HUES48 (cell line): Measurements from ENCODE around the gene RCBTB2.

ENCODE experiments used
- H3K27ac ChIP-seq: one replicate; pipeline ENCODE4 v1.7.0; 2013; ENCODE audit warnings: low read depth, low read length, inconsistent platforms
- H3K27me3 ChIP-seq: 2 replicates; pipeline ENCODE4 v1.6.1; 2013; ENCODE audit warnings: mild to moderate bottlenecking, low read length; ENCODE audit not compliant: control insufficient read depth, insufficient read depth
- H3K36me3 ChIP-seq: 2 replicates; pipeline ENCODE4 v1.6.1; 2013; ENCODE audit warnings: low read length; ENCODE audit not compliant: control insufficient read depth, insufficient read depth
- H3K4me1 ChIP-seq: 2 replicates; pipeline ENCODE4 v1.6.1; 2013; ENCODE audit warnings: mild to moderate bottlenecking, low read length; ENCODE audit not compliant: control insufficient read depth, insufficient read depth
- H3K4me3 ChIP-seq: 2 replicates; pipeline ENCODE4 v1.5.1; 2013; ENCODE audit warnings: mild to moderate bottlenecking, low read depth, low read length
- H3K9ac ChIP-seq: 2 replicates; pipeline ENCODE4 v1.6.1; 2013; ENCODE audit warnings: mild to moderate bottlenecking, low read depth, low read length, moderate library complexity
- H3K9me3 ChIP-seq: 2 replicates; pipeline ENCODE4 v1.6.1; 2013; ENCODE audit warnings: low read length; ENCODE audit not compliant: control insufficient read depth, insufficient read depth

The RCBTB2 gene

GRCh38 chr13:48561466-48562235, 28.8 kb upstream of the RCBTB2 start:
- H3K27me3 ChIP-seq, result no peaks in the 10 kb centered on the region
- H3K27ac ChIP-seq, result no peak overlapping the region
- H3K4me3 ChIP-seq, result no peak overlapping the region
- H3K4me1 ChIP-seq, result no peaks in the 10 kb centered on the region
- H3K9ac ChIP-seq, result no peak overlapping the region
- no peaks in the 10 kb centered on the region for H3K36me3 ChIP-seq
- no peaks in the 10 kb centered on the region for H3K9me3 ChIP-seq

DNA sequence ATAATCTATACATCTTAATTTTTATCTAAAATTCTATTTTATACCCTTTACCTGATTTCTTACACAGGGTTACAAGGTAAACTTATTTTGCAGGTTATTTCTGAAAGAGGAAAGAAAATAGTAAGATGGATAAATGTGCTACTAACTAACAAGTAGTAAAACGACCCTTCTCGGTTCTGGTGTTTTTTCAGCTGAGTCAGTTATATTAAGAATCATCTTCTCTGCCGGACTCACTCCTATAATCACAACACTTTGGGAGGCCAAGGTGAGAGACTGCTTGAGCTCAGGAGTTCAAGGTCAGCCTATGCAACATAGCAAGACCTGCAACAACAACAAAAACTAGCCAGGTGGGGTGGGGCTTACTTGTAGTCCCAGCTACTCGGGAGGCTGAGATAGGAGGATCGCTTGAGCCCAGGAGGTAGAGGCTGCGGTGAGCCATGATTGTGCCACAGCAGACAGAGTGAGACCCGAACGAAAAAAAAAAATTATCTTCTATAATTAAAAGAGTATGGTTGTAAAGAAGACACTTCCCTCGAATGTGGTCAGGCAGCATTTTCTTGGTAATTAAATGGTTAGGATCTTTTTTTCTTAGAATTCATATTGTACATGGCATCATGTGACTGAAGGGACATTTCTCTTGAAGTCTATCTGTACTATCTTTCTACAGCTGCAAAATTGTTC, 27.9 kb upstream of the RCBTB2 start:
- Histone ChIP-seq H3K27ac (no peak overlapping the region), H3K27me3 (no peaks in the 10 kb centered on the region), H3K4me3 (no peak overlapping the region), H3K36me3 (no peaks in the 10 kb centered on the region), H3K4me1 (no peaks in the 10 kb centered on the region), H3K9me3 (no peaks in the 10 kb centered on the region; the same call in 1 of the 2 replicates), H3K9ac (no peak overlapping the region)

DNA sequence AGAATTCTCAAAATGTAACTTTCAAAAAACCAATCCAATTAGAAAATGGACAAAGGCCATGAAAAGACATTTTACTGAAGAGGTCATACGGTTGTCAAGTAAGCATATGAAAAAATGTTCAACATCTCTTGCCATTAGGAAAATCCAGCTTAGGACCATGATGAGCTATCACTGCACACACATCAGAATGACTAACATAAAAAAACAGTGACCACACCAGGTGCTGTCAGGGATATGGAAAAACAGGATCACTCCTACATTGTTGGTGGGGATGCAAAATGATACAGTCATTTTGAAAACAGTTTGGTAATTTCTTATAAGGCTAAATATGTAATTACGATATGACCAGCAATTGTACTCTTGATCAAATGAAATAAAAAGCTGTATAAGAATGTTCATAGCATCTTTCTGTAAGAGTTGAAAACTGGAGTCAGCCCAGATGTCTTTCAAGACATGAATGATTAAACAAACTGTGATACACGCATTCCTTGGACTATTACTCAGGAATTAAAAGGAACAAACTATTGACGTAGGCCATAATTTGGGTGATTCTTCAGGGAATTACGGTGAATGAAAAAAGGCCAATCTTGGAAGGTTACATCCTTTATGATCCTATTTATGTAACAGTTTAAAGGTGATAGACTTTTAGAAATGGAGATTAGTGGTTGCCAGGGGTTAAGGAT, 26.9 kb upstream of the RCBTB2 start:
- Histone ChIP-seq H3K27me3 (no peaks in the 10 kb centered on the region), H3K4me1 (no peaks in the 10 kb centered on the region), H3K9ac (no peak overlapping the region), H3K9me3 (peaks cover 5% of the 10 kb centered on the region), H3K36me3 (no peaks in the 10 kb centered on the region), H3K27ac (no peak overlapping the region), H3K4me3 (no peak overlapping the region)

GRCh38 chr13:48556817-48557216, 23.9 kb upstream of the RCBTB2 start:
- peaks cover 10% of the 10 kb centered on the region for H3K9me3 ChIP-seq

GRCh38 chr13:48555441-48555840, 22.6 kb upstream of the RCBTB2 start:
- H3K4me3 ChIP-seq, result no peak overlapping the region
- H3K27me3 ChIP-seq, result no peaks in the 10 kb centered on the region
- no peaks in the 10 kb centered on the region for H3K36me3 ChIP-seq
- H3K27ac ChIP-seq, result no peak overlapping the region
- no peak overlapping the region for H3K9ac ChIP-seq
- H3K4me1 ChIP-seq, result no peaks in the 10 kb centered on the region
- peaks cover 24% of the 10 kb centered on the region for H3K9me3 ChIP-seq

More at GRCh38 chr13:48556817-48557216, 23.9 kb upstream of the RCBTB2 start:
- Histone ChIP-seq H3K27me3 (no peaks in the 10 kb centered on the region), H3K27ac (no peak overlapping the region), H3K4me3 (no peak overlapping the region), H3K4me1 (no peaks in the 10 kb centered on the region), H3K36me3 (no peaks in the 10 kb centered on the region), H3K9ac (no peak overlapping the region)

DNA sequence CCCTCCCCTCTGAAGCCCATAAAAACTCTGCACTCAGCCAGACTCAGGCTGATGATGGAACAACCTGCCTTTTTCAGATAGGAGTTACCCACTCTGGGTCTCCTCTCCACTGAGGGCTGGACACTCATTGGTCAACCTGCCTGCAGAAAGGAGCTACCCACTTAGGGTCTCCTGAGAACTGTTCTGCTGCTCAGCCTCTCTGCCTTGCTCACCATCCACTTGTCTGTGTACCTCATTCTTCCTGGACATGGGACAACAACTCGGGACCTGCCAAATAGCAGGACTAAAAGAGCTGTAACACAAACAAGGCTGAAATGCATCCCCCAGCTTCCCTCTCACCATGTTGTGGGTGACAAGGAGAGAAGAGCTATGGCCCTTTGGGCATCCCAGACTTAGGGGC, 18.4 kb upstream of the RCBTB2 start:
- no peak overlapping the region for H3K9ac ChIP-seq
- H3K4me1 ChIP-seq, result no peaks in the 10 kb centered on the region
- H3K9me3 ChIP-seq, result peaks cover 25% of the 10 kb centered on the region
- no peaks in the 10 kb centered on the region for H3K36me3 ChIP-seq
- no peaks in the 10 kb centered on the region for H3K27me3 ChIP-seq
- H3K4me3 ChIP-seq, result no peak overlapping the region
- no peak overlapping the region for H3K27ac ChIP-seq

DNA sequence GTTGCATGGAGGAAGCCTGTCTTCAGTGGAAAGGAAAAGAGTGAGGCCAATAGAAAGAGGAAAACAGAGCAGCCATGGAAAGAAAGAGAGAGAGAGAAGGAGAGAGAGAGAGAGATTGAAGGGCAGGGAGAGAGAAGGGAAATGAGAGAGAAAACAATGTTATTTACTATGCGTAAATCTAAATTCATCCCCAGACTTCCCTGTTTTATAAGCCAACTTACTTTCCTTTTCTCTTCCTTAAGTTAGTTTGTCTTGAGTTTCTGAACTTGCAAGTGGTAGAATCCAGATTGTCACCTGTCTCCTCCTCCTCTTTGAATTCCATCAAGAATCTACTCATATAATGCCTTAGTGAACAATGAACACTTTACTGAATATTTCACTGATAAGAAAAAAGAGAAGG, 16.8 kb upstream of the RCBTB2 start:
- Histone ChIP-seq H3K9me3 (peaks cover 20% of the 10 kb centered on the region), H3K27me3 (no peaks in the 10 kb centered on the region), H3K36me3 (no peaks in the 10 kb centered on the region), H3K9ac (no peak overlapping the region), H3K27ac (no peak overlapping the region), H3K4me3 (no peak overlapping the region), H3K4me1 (no peaks in the 10 kb centered on the region)

- H3K27ac ChIP-seq, result no peak overlapping the region
- no peaks in the 10 kb centered on the region for H3K27me3 ChIP-seq
- peaks cover under 1% of the 10 kb centered on the region; the same call in 1 of the 2 replicates for H3K4me1 ChIP-seq
These were observed 14.8 kb upstream of the RCBTB2 start for GRCh38 chr13:48547663-48548092.

DNA sequence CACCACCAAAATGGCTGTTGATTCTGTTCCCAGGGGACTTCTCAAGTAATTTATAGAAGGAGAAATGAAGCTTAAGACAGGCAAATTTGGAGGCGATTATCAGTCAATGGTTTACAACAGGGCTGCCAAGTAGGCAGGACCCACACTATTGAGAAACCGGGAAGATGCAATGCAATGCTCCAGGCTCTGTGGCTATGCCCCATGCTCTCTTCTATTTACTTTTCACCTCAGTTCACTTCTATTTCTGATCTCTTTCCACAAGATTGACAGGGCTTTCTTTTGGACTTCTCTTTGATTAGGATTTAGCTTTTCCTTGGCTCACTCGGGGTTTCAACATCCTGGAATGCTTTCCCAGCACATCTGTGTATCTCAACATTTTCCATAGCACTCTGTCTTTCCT, 12.7 kb upstream of the RCBTB2 start:
- Histone ChIP-seq H3K4me3 (no peak overlapping the region), H3K27me3 (no peaks in the 10 kb centered on the region), H3K4me1 (peaks cover 7% of the 10 kb centered on the region; the same call in 1 of the 2 replicates)

More at GRCh38 chr13:48547663-48548092, 14.8 kb upstream of the RCBTB2 start:
- H3K9ac ChIP-seq, result no peak overlapping the region
- no peak overlapping the region for H3K4me3 ChIP-seq
- peaks cover 20% of the 10 kb centered on the region for H3K9me3 ChIP-seq
- no peaks in the 10 kb centered on the region for H3K36me3 ChIP-seq

DNA sequence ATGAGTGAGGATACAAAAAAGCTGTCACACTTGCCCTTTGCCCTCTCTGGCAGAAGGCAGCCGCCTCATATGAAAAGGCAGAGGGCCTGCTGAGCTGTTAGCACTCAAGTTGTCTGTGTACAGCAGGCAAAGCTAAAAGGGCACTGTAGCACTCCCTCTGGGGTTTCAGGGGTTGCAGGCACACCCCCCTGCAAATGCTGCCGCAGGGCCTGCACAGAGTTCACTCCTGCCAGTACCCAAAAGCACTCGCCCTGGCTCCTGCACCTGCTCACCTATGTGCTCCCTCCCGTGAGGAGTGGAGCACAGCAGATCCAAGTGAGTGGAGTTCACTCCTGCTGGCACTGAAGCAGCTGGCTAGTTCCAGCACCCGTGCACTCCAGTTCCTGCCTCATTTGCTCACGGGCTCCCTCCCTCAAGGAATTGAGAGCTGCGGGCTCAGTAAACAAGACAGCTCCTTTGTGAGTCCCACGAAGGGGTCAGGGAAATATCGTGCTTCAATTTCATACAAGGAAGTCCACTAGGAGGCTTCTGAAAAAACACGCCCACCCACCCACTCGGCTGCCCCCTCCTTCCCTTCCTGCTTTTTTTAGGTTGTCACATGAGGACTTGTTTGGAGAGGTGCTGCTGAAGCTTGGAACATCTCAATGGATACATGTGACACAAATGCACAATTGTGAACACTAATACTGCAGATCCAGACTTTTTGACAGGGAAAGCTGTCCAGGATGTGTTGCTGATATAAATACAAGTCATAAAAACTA, 9.9 kb upstream of the RCBTB2 start:
- no peaks in the 10 kb centered on the region for H3K36me3 ChIP-seq
- no peak overlapping the region for H3K9ac ChIP-seq
- no peaks in the 10 kb centered on the region for H3K9me3 ChIP-seq
- no peak overlapping the region for H3K27ac ChIP-seq
- 0 out of 2 replicates have a peak overlapping the region, but pooled peaks have one; percentile 21 for H3K4me3 ChIP-seq
- no peaks in the 10 kb centered on the region for H3K27me3 ChIP-seq
- H3K4me1 ChIP-seq, result peaks cover 7% of the 10 kb centered on the region; the same call in 1 of the 2 replicates

More for the DNA sequence above, 12.7 kb upstream of the RCBTB2 start:
- no peak overlapping the region for H3K9ac ChIP-seq
- H3K9me3 ChIP-seq, result 0 out of 2 replicates have a peak, but pooled peaks cover 3% of the 10 kb centered on the region
- H3K36me3 ChIP-seq, result no peaks in the 10 kb centered on the region
- H3K27ac ChIP-seq, result no peak overlapping the region
